SIG-M5 treated with dmso at 0.1 percent for 504 hours (cell line): ENCODE measurements around the gene AGAP6.
A peak's percentile ranks its signal among the peaks of the same experiment; 100 is the strongest.
"Not testable (repeated sequence)": the region's sequence is repeated elsewhere in the genome, so short reads cannot be mapped to it uniquely, and the experiment has no call there.

Experiments
- DNase-seq: peaks from one replicate; lab custom pipeline; 2025; ENCODE audit not compliant: unreplicated experiment; lab: John Stamatoyannopoulos, UW

AGAP6 gene

GRCh38 chr10:49988376-49988775, at the start of gene AGAP6:
TSS of gene AGAP6 (plus strand) at chr10:49988406. CDS start at chr10:49988716, 310 bp downstream.
- not testable (repeated sequence) for DNase-seq

GRCh38 chr10:49941447-49942338, 46.5 kb upstream of the AGAP6 start, which contains the start of the genes PARG and TIMM23B:
TSS of gene PARG (minus strand) at chr10:49942027. CDS start at chr10:49941725, 302 bp downstream.
TSS of gene TIMM23B (plus strand) at chr10:49942053. CDS start at chr10:49942195, 142 bp downstream.
- peak; percentile 62 for DNase-seq

GRCh38 chr10:49942339-49942705, 45.9 kb upstream of the AGAP6 start:
- not testable (repeated sequence) for DNase-seq

GRCh38 chr10:49943607-49944006, 44.6 kb upstream of the AGAP6 start:
- DNase-seq = not testable (repeated sequence)

GRCh38 chr10:49948142-49948541, 40.1 kb upstream of the AGAP6 start:
- DNase-seq = not testable (repeated sequence)

GRCh38 chr10:49948737-49949136, 39.5 kb upstream of the AGAP6 start:
- DNase-seq = not testable (repeated sequence)

- not testable (repeated sequence) for DNase-seq
These were observed 36.2 kb upstream of the AGAP6 start for GRCh38 chr10:49952006-49952405.

GRCh38 chr10:49953122-49953521, 35.1 kb upstream of the AGAP6 start:
- not testable (repeated sequence) for DNase-seq

- not testable (repeated sequence) for DNase-seq
These were observed 17.8 kb upstream of the AGAP6 start for GRCh38 chr10:49970331-49970857.

GRCh38 chr10:49971466-49971865, 16.7 kb upstream of the AGAP6 start:
- not testable (repeated sequence) for DNase-seq

- DNase-seq = not testable (repeated sequence)
These were observed 16.1 kb upstream of the AGAP6 start for GRCh38 chr10:49972094-49972493.

- not testable (repeated sequence) for DNase-seq
These were observed 10.4 kb upstream of the AGAP6 start for GRCh38 chr10:49977756-49978155.

- not testable (repeated sequence) for DNase-seq
These were observed 999 bp upstream of the AGAP6 start for GRCh38 chr10:49987207-49987606.

- DNase-seq = not testable (repeated sequence)
These were observed 7.1 kb downstream of the AGAP6 start for GRCh38 chr10:49995321-49995720.

GRCh38 chr10:50014024-50014423, 25.8 kb downstream of the AGAP6 start:
- DNase-seq = peak; percentile 25

GRCh38 chr10:50015596-50016220, 27.5 kb downstream of the AGAP6 start:
- DNase-seq = not testable (repeated sequence)

- not testable (repeated sequence) for DNase-seq
These were observed 28.7 kb downstream of the AGAP6 start for GRCh38 chr10:50016926-50017325.

GRCh38 chr10:50017646-50018045, 29.4 kb downstream of the AGAP6 start:
- DNase-seq = not testable (repeated sequence)

- DNase-seq = not testable (repeated sequence)
These were observed 31.1 kb downstream of the AGAP6 start for GRCh38 chr10:50019279-50019678.

- DNase-seq = not testable (repeated sequence)
These were observed 32.3 kb downstream of the AGAP6 start for GRCh38 chr10:50020451-50021024.

- DNase-seq = no peak
These were observed 33.4 kb downstream of the AGAP6 start for GRCh38 chr10:50021646-50022045.
